Esophagus muscularis mucosa (tissue), 4 donors: ENCODE measurements around the gene INTS6L. TPM values are rescaled to one million over a fixed set of nuclear protein-coding genes. Genes with fewer than 3 reads are reported as not detected.

ENCODE experiments used
- DNase-seq: peaks from one replicate; pipeline ENCODE4 v3.0.0-alpha.2; 2017; ENCODE audit errors: extremely low spot score
- H3K27ac ChIP-seq, 4 donors: fragments of 200-600 bp; sonication (generic); replicated peaks in 1 of 4; 1 replicate in 3 of 4; 2 replicates in 1 of 4; pipeline ENCODE4 v1.5.1; 2016 to 2019; ENCODE audit warnings: mild to moderate bottlenecking in 1 of 4
- H3K27me3 ChIP-seq, 4 donors: fragments of 200-600 bp; sonication (generic); one replicate each; pipeline versions ENCODE4 v1.5.1 to v1.6.0; 2016 to 2019
- H3K36me3 ChIP-seq, 4 donors: fragments of 200-600 bp; sonication (generic); one replicate each; pipeline ENCODE4 v1.5.1; 2016 to 2019
- H3K4me1 ChIP-seq, 4 donors: fragments of 200-600 bp; sonication (generic); one replicate each; pipeline ENCODE4 v1.5.1; 2016 to 2019
- H3K4me3 ChIP-seq, 4 donors: fragments of 200-600 bp; sonication (generic); 1 replicate in 2 of 4; 2 replicates in 2 of 4; pipeline ENCODE4 v1.5.1; 2016 to 2019; ENCODE audit warnings: mild to moderate bottlenecking in 4 of 4, moderate library complexity in 1 of 4
- H3K9me3 ChIP-seq, 4 donors: fragments of 200-600 bp; sonication (generic); 1 replicate in 3 of 4; 2 replicates in 1 of 4; pipeline ENCODE4 v1.5.1; 2016 to 2019
- EP300 ChIP-seq: sonication (generic); formaldehyde crosslinking; IDR thresholded peaks from one replicate; pipeline ENCODE4 v1.6.1; 2017; ENCODE audit warnings: antibody characterized with exemption
- POLR2A ChIP-seq: fragments of 450-650 bp; IDR thresholded peaks from one replicate; pipeline ENCODE4 v1.6.1; 2017; ENCODE audit warnings: antibody characterized with exemption, moderate library complexity, mild to moderate bottlenecking, low read depth
- POLR2AphosphoS5 ChIP-seq, 2 donors: sonication (generic); formaldehyde crosslinking; IDR thresholded peaks; one replicate each; pipeline ENCODE4 v1.6.1; 2017; ENCODE audit warnings: antibody characterized with exemption in 2 of 2
- WGBS: methylation state at CpG from one replicate; pipeline ENCODE4 v1.1.5; 2018; 5-methylcytosine and 5-hydroxymethylcytosine counted together
- intact Hi-C: fragments of 100-400 bp; cut with DNase I; formaldehyde crosslinking; loops from one replicate; pipeline ENCODE4 v1.15.1; 2023
- total RNA-seq, 4 donors: library from RNA; depleted of rRNA; stranded (reverse); fragments of >200 nt; gene quantifications; one replicate each; pipeline versions ENCODE4 v1.1.0 to v1.2.1, GENCODE V29; 2016
- TF ChIP-seq, protein P1 (sequence below), 3 experiments: fragments of 200-600 bp in 2 of 3; fragments of 450-650 bp in 1 of 3; sonication (generic) in 2 of 3; IDR thresholded peaks; one replicate each; pipeline ENCODE4 v1.5.1; 2017 to 2019; ENCODE audit warnings: antibody characterized with exemption in 3 of 3, mild to moderate bottlenecking in 2 of 3, moderate library complexity in 1 of 3

The INTS6L gene
- total RNA-seq, 4 donors from 2014 or later = 6.3 to 8.3 (median 7.2) TPM

DNA sequence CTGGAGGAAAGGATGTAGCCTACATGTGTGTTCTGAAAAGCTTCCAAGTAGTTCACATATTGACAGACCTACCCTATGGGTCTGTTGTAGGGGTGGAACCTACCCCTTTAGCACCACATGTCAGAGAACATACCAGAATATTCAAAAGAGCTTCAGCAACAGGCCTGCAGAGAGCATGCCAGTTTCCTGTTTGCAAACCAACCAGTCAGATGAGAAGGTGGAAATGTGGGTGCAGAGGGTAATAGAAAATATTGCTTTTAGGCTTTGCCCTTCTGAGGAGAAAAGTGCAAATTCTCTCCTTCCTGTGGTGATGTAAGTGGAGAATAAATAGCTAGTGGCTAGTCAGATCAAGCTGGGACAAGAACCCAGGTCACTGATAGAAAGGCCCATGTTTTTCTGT, 16.4 kb downstream of the INTS6L start:
- intact Hi-C loops = no loop called here
- DNase-seq = no peak
- H3K4me3 ChIP-seq = no peak overlapping the region
- no peaks in the 10 kb centered on the region for H3K27me3 ChIP-seq
- no peak overlapping the region for H3K27ac ChIP-seq
- H3K36me3 ChIP-seq = no peaks in the 10 kb centered on the region
- H3K4me1 ChIP-seq = peaks cover 4 to 24% (median 17%) of the 10 kb centered on the region in 4 donors
- TF ChIP-seq POLR2A (no peak), POLR2AphosphoS5 (IDR thresholded peaks at IDR 0.05) (no peak), EP300 (no peak)
- TF ChIP-seq, protein P1, sequence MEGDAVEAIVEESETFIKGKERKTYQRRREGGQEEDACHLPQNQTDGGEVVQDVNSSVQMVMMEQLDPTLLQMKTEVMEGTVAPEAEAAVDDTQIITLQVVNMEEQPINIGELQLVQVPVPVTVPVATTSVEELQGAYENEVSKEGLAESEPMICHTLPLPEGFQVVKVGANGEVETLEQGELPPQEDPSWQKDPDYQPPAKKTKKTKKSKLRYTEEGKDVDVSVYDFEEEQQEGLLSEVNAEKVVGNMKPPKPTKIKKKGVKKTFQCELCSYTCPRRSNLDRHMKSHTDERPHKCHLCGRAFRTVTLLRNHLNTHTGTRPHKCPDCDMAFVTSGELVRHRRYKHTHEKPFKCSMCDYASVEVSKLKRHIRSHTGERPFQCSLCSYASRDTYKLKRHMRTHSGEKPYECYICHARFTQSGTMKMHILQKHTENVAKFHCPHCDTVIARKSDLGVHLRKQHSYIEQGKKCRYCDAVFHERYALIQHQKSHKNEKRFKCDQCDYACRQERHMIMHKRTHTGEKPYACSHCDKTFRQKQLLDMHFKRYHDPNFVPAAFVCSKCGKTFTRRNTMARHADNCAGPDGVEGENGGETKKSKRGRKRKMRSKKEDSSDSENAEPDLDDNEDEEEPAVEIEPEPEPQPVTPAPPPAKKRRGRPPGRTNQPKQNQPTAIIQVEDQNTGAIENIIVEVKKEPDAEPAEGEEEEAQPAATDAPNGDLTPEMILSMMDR (IDR thresholded peaks at IDR 0.05) = no peak
- no peaks in the 10 kb centered on the region for H3K9me3 ChIP-seq

- H3K9me3 ChIP-seq = no peaks in the 10 kb centered on the region
- H3K27me3 ChIP-seq = no peaks in the 10 kb centered on the region
- peaks cover 0 to 15% (median 5%) of the 10 kb centered on the region in 4 donors for H3K4me1 ChIP-seq
- intact Hi-C loops = no loop called here
- H3K36me3 ChIP-seq = no peaks in the 10 kb centered on the region
- no peak overlapping the region for H3K27ac ChIP-seq
- WGBS = 65% methylated on average over 1 of the region's 1 CpG
- no peak overlapping the region for H3K4me3 ChIP-seq
- TF ChIP-seq POLR2A (no peak), EP300 (no peak), POLR2AphosphoS5 (IDR thresholded peaks at IDR 0.05) (no peak)
- TF ChIP-seq, protein P1 (IDR thresholded peaks at IDR 0.05) = no peak
- DNase-seq = no peak
Measured at GRCh38 chrX:135541351-135541750, 20.9 kb downstream of the INTS6L start.

DNA sequence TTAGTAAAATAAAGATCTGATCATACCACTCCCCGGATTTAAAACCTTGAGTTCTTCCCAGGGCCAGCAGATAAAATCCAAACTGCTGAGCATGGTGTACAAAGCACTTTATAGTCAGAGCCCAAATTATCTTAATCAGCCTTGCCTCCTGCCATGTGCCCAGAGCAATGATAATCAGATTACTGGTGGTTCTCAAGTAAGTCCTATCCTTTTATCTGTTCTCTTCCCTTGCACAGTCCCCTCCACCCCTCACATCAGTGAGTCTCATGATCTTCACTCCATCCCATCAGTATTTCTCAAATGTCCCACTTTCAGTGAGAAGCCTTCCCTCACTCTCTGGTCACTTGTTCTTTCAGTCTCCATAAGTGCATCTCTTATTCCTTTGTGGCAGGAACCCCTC, 22.7 kb downstream of the INTS6L start:
- WGBS = 63% methylated on average over 1 of the region's 1 CpG

GRCh38 chrX:135543924-135544323, 23.5 kb downstream of the INTS6L start:
- peaks cover 0 to 4% (median 0%) of the 10 kb centered on the region in 4 donors for H3K36me3 ChIP-seq
- intact Hi-C loops = no loop called here
- H3K4me3 ChIP-seq = no peak overlapping the region
- no peak overlapping the region for H3K27ac ChIP-seq
- 31% methylated on average over 2 of the region's 2 CpGs for WGBS
- no peaks in the 10 kb centered on the region for H3K9me3 ChIP-seq
- no peak for DNase-seq
- H3K27me3 ChIP-seq = no peaks in the 10 kb centered on the region
- H3K4me1 ChIP-seq = peaks cover 0 to 10% (median 0%) of the 10 kb centered on the region in 4 donors
- no peak for TF ChIP-seq EP300
- TF ChIP-seq, protein P1 (IDR thresholded peaks at IDR 0.05) = no peak
- no peak for TF ChIP-seq POLR2A
- TF ChIP-seq POLR2AphosphoS5 (IDR thresholded peaks at IDR 0.05) = no peak

More for the DNA sequence above, 22.7 kb downstream of the INTS6L start:
- no peak overlapping the region for H3K27ac ChIP-seq
- no peak overlapping the region for H3K4me3 ChIP-seq
- H3K4me1 ChIP-seq = peaks cover 0 to 10% (median 0%) of the 10 kb centered on the region in 4 donors
- no peaks in the 10 kb centered on the region for H3K27me3 ChIP-seq
- DNase-seq = no peak
- intact Hi-C loops = no loop called here
- peaks cover 0 to 4% (median 0%) of the 10 kb centered on the region in 4 donors for H3K36me3 ChIP-seq
- H3K9me3 ChIP-seq = no peaks in the 10 kb centered on the region
- TF ChIP-seq POLR2A = no peak
- TF ChIP-seq, protein P1 (IDR thresholded peaks at IDR 0.05) = no peak
- no peak for TF ChIP-seq EP300
- no peak for TF ChIP-seq POLR2AphosphoS5 (IDR thresholded peaks at IDR 0.05)

DNA sequence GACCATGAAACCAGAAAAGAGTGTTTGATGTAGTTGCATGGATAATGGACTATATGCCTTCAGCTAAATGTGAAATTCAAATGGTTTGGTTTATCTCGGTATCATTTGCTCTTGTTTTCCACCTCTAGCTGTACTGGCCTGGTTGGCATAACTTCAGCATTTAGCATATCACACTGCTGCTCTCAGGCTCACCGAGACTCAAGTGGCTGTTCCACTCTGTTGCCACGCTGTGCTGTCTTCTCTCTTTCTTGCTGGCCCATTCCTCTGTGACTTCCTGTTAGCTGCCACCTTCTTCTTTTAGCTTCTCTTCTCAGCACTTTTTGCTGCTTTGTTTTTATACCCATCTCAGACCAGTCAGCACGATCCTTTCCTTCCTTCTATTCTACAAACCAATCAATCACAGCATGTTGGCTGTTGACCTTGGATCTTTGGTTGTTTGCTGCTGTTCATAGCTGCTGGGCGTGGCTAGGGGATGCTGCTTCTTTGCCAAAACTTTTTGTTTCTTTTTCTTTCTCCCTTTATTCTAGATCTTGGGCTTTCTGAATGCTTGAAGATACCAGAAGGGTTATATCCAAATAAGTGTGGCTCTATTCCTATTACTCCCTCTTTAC, 24.0 kb downstream of the INTS6L start:
- no peak for DNase-seq
- Histone ChIP-seq H3K27ac (no peak overlapping the region), H3K4me1 (peaks cover 0 to 10% (median 0%) of the 10 kb centered on the region in 4 donors), H3K9me3 (no peaks in the 10 kb centered on the region), H3K27me3 (no peaks in the 10 kb centered on the region), H3K36me3 (peaks cover 0 to 4% (median 0%) of the 10 kb centered on the region in 4 donors), H3K4me3 (no peak overlapping the region)
- intact Hi-C loops = no loop called here
- 52% methylated on average over 5 of the region's 5 CpGs for WGBS
- TF ChIP-seq POLR2AphosphoS5 (IDR thresholded peaks at IDR 0.05) (no peak), POLR2A (no peak), EP300 (no peak)
- TF ChIP-seq, protein P1 (IDR thresholded peaks at IDR 0.05) = no peak
